GM23248 (cell line): ENCODE data around the gene RELL1.

Experiments used
- EZH2 ChIP-seq: fragments of 200-600 bp; sonication (generic); IDR thresholded peaks from 2 replicates; pipeline ENCODE4 v1.6.1; 2018; ENCODE audit warnings: antibody characterized with exemption, mild to moderate bottlenecking; ENCODE audit not compliant: insufficient read depth, poor library complexity, severe bottlenecking
- EZH2phosphoT487 ChIP-seq: fragments of 200-600 bp; sonication (generic); IDR thresholded peaks from 2 replicates; pipeline ENCODE4 v1.6.1; 2018; ENCODE audit warnings: antibody characterized with exemption, moderate library complexity, mild to moderate bottlenecking, low read depth; ENCODE audit not compliant: insufficient read depth

GRCh38 chr4:37715889-37716402 lies 29.8 kb upstream of the RELL1 start:
- TF ChIP-seq EZH2: no peak
- TF ChIP-seq EZH2phosphoT487: no peak
